Right lobe of liver (tissue), 6 donors: ENCODE results near the gene SLC4A8. TPM values are rescaled to one million over a fixed set of nuclear protein-coding genes. Genes with fewer than 3 reads are reported as not detected.

Source experiments
- ATAC-seq, 4 donors: fragments of 200-7000 bp; cut with Tn5 transposase; one replicate each; pipeline ENCODE4 v1.9.1; 2020; ENCODE audit warnings: mild to moderate bottlenecking in 4 of 4, moderate library complexity in 4 of 4
- DNase-seq, 3 donors: peaks; one replicate each; pipeline ENCODE4 v3.0.0-alpha.2; 2020
- H3K27ac ChIP-seq, 3 donors: fragments of 200-600 bp; one replicate each; pipeline ENCODE4 v1.8.0; 2022
- H3K27me3 ChIP-seq, 2 donors: fragments of 200-600 bp; one replicate each; pipeline ENCODE4 v1.8.0; 2022
- H3K36me3 ChIP-seq, 4 donors: fragments of 200-600 bp; sonication (generic) in 1 of 4; one replicate each; pipeline versions ENCODE4 v1.5.1 to v1.8.0; 2017 to 2022; ENCODE audit warnings: control low read depth in 1 of 4
- H3K4me1 ChIP-seq, 4 donors: fragments of 200-600 bp; sonication (generic) in 1 of 4; one replicate each; pipeline versions ENCODE4 v1.5.1 to v1.8.0; 2017 to 2022; ENCODE audit warnings: control low read depth in 1 of 4
- H3K4me3 ChIP-seq, 3 donors: fragments of 200-600 bp; one replicate each; pipeline ENCODE4 v1.8.0; 2022
- H3K9me3 ChIP-seq, 4 donors: fragments of 200-600 bp; sonication (generic) in 1 of 4; one replicate each; pipeline versions ENCODE4 v1.5.1 to v1.8.0; 2017 to 2022; ENCODE audit warnings: control low read depth in 1 of 4
- CTCF ChIP-seq, 4 donors: fragments of 200-600 bp in 3 of 4; fragments of 450-650 bp in 1 of 4; IDR thresholded peaks; one replicate each; pipeline versions ENCODE4 v1.5.1 to v1.8.0; 2016 to 2022; ENCODE audit warnings: antibody characterized with exemption in 4 of 4, mild to moderate bottlenecking in 2 of 4
- POLR2A ChIP-seq: fragments of 450-650 bp; IDR thresholded peaks from one replicate; pipeline ENCODE4 v1.6.1; 2017; ENCODE audit warnings: antibody characterized with exemption, mild to moderate bottlenecking
- WGBS: methylation state at CpG from one replicate; pipeline ENCODE4 v1.1.6; 2018; ENCODE audit warnings: low coverage, low lambda C conversion rate; ENCODE audit not compliant: insufficient coverage; ENCODE audit errors: missing lambda C conversion rate; 5-methylcytosine and 5-hydroxymethylcytosine counted together
- intact Hi-C, 2 donors: fragments of 100-400 bp; cut with DNase I; formaldehyde crosslinking; loops; one replicate each; pipeline versions ENCODE4 v1.11.2 to v1.14.1; 2022
- total RNA-seq, 6 experiments: library from RNA; depleted of rRNA in 2 of 6; stranded (reverse); fragments of >200 nt in 2 of 6; fragmentation: NEBNext Ultra II Directional in 3 of 6; extraction: Animal tissue kit (Norgen Biotek cat#: 25700) in 3 of 6; gene quantifications; one replicate each; pipeline versions ENCODE4 v1.1.0 to v1.2.4, GENCODE V29; 2016 to 2023
- donor health status: DM: no; HTN: yes; CAD: no.
- donor health status: DM: no; HTN: no; CAD: no.
- donor health status: DM: no; HTN: no; CAD: no.
- donor health status: DM: no; HTN: yes; CAD: no.
- donor health status: DM: no; HTN: yes; CAD: no.

SLC4A8 gene
- total RNA-seq, 6 experiments from 2014 or later, result 0.04 to 0.55 (median 0.19) TPM

DNA sequence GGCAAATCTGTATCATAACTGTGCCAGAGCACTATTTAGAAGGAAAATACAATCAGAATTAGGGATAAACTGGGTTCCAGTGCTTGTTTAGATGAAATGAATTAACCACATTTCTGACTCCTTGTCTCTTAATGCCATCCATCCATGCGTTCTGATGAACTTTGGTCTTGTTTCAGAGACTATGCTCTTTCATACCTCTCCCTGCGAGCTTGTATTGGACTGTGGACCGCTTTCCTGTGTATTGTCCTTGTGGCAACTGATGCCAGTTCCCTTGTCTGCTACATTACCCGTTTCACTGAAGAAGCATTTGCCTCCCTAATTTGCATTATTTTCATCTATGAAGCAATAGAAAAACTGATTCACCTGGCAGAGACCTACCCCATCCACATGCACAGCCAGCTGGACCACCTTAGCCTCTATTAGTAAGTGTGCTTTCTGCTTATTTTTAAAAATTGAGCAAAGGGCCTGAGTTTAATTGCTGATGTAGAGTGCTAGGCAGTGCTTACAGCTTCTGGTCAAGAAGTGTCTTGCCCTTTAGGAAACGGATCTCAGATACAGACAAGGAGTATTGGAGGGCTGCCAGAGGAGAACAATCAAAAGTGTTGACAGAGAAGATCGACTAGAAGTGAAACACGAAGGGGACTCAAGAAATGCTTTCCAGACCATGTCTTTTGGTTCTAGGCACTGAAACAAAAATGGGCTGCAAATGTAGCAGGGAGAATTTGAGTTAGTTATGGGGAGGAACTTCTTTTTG lies 46.7 kb downstream of the SLC4A8 start:
- peak; percentile 36 to 62 (median 52) for ATAC-seq
- H3K9me3 ChIP-seq, result no peaks in the 10 kb centered on the region
- H3K36me3 ChIP-seq, result no peaks in the 10 kb centered on the region
- 36% methylated on average over 7 of the region's 7 CpGs for WGBS
- H3K27me3 ChIP-seq, result no peaks in the 10 kb centered on the region
- TF ChIP-seq POLR2A (no peak), CTCF (IDR thresholded peaks at IDR 0.05) (no peak)
- no peak for DNase-seq
- no peak overlapping the region for H3K27ac ChIP-seq
- intact Hi-C loops, result no loop called here
- no peak overlapping the region for H3K4me3 ChIP-seq
- no peaks in the 10 kb centered on the region for H3K4me1 ChIP-seq

- TF ChIP-seq POLR2A (no peak), CTCF (IDR thresholded peaks at IDR 0.05) (no peak)
- Histone ChIP-seq H3K27ac (no peak overlapping the region), H3K36me3 (no peaks in the 10 kb centered on the region), H3K4me3 (no peak overlapping the region), H3K9me3 (no peaks in the 10 kb centered on the region), H3K27me3 (no peaks in the 10 kb centered on the region), H3K4me1 (no peaks in the 10 kb centered on the region)
- ATAC-seq (no peak), DNase-seq (no peak)
- WGBS, result 79% methylated on average over 2 of the region's 2 CpGs
- intact Hi-C loops, result no loop called here
These were observed 48.4 kb downstream of the SLC4A8 start for GRCh38 chr12:51472984-51473383.

GRCh38 chr12:51473947-51474346 lies 49.3 kb downstream of the SLC4A8 start:
- 100% methylated on average over 2 of the region's 2 CpGs for WGBS
- no peaks in the 10 kb centered on the region for H3K36me3 ChIP-seq
- intact Hi-C loops, result no loop called here
- H3K4me3 ChIP-seq, result no peak overlapping the region
- H3K27ac ChIP-seq, result no peak overlapping the region
- ATAC-seq (no peak), DNase-seq (no peak)
- H3K27me3 ChIP-seq, result no peaks in the 10 kb centered on the region
- H3K9me3 ChIP-seq, result no peaks in the 10 kb centered on the region
- TF ChIP-seq POLR2A, result no peak
- TF ChIP-seq CTCF (IDR thresholded peaks at IDR 0.05), result no peak
- H3K4me1 ChIP-seq, result no peaks in the 10 kb centered on the region

DNA sequence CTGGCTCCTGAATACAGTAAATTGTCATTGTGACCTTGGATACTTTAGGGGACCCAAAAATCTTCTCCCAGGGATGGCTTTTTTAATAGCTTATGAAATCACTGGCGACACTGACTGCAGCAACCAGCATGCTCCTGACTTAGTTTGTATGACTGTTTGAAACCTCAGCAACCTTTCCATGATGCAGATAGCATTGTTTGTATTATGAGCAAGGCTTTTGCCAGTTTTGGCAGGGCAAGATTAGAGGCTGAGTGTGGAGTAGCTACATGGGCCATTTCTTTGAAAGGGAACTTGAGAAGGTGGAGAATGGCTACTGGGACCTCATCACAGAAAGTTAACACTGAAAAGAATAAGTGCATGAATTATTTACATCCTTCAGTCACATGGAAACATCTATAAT lies 50.9 kb downstream of the SLC4A8 start:
- H3K4me1 ChIP-seq, result no peaks in the 10 kb centered on the region
- TF ChIP-seq POLR2A (no peak), CTCF (IDR thresholded peaks at IDR 0.05) (no peak)
- H3K27ac ChIP-seq, result no peak overlapping the region
- WGBS, result 40% methylated on average over 1 of the region's 1 CpG
- ATAC-seq (peak in 1 of 4 donors; percentile 19), DNase-seq (no peak)
- no peaks in the 10 kb centered on the region for H3K36me3 ChIP-seq
- H3K4me3 ChIP-seq, result no peak overlapping the region
- no peaks in the 10 kb centered on the region for H3K9me3 ChIP-seq
- intact Hi-C loops, result no loop called here
- no peaks in the 10 kb centered on the region for H3K27me3 ChIP-seq
